HS-27A (cell line): Measurements from ENCODE around the gene OGT.
"Not testable (repeated sequence)": the region's sequence is repeated elsewhere in the genome, so short reads cannot be mapped to it uniquely, and the experiment has no call there.

Experiments used
- DNase-seq: peaks from one replicate; pipeline ENCODE4 v3.0.0-alpha.2; 2012; ENCODE audit warnings: low read depth, missing footprints

The OGT gene

GRCh38 chrX:71532753-71533425 lies at the start of gene OGT:
OGT (plus strand) TSS chrX:71533104; CDS start chrX:71533300, 196 bp downstream.
- DNase-seq: peak; percentile 82

- DNase-seq: no peak
Measured at GRCh38 chrX:71487814-71488213, 45.1 kb upstream of the OGT start.

GRCh38 chrX:71489540-71489939 lies 43.4 kb upstream of the OGT start:
- no peak for DNase-seq

GRCh38 chrX:71492231-71493065 lies 40.5 kb upstream of the OGT start:
- no peak for DNase-seq

- no peak for DNase-seq
Measured at GRCh38 chrX:71493111-71493613, 39.7 kb upstream of the OGT start.

DNA sequence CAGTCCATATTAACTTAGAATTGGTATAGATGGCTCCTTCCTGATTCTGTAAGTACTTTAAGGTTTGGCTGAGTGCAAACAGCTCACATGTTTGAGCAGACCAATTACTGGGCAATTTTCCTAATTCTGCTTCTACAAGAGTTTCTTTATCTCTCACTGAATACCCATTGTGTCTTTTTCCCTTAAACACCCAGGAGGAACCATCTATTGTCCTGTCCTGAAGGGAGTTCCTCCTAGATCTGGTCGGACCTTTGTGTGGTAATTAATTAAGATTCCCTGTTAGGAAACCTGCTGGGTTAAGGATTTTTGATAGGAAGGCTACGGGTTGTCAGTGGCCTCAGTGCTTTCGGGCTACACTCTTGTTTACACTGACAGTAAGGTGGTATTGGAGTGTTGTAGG lies 36.9 kb upstream of the OGT start:
- not testable (repeated sequence) for DNase-seq

- DNase-seq: no peak
Measured at GRCh38 chrX:71496476-71496875, 36.4 kb upstream of the OGT start.

DNA sequence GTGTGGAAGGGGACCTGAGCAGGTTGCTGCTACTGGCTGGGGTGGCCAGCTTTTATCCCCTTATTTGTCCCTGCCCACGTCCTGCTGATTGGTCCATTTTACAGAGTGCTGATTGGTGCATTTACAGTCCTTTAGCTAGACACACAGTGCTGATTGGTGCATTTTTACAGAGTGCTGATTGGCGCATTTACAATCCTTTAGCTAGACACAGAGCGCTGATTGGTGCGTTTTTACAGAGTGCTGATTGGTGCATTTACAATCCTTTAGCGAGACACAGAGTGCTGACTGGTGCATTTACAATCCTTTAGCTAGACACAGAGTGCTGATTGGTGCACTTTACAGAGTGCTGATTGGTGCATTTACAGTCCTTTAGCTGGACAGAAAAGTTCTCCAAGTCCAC lies 30.8 kb upstream of the OGT start:
- DNase-seq: not testable (repeated sequence)

- no peak for DNase-seq
Measured at GRCh38 chrX:71504346-71504745, 28.6 kb upstream of the OGT start.

GRCh38 chrX:71509289-71509688 lies 23.6 kb upstream of the OGT start:
- DNase-seq: no peak

GRCh38 chrX:71510161-71510560 lies 22.7 kb upstream of the OGT start:
- DNase-seq: no peak

DNA sequence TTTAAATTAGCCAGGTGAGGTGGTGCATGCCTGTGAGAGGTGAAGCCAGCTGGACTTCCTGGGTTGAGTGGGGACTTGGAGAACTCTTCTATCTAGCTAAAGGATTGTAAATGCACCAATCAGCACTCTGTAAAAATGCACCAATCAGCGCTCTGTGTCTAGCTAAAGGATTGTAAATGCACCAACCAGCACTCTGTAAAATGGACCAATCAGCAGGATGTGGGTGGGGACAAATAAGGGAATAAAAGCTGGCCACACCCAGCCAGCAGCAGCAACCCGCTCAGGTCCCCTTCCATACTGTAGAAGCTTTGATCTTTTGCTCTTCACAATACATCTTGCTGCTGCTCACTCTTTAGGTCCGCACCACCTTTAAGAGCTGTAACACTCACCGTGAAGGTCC lies 19.2 kb upstream of the OGT start:
- DNase-seq: not testable (repeated sequence)

DNA sequence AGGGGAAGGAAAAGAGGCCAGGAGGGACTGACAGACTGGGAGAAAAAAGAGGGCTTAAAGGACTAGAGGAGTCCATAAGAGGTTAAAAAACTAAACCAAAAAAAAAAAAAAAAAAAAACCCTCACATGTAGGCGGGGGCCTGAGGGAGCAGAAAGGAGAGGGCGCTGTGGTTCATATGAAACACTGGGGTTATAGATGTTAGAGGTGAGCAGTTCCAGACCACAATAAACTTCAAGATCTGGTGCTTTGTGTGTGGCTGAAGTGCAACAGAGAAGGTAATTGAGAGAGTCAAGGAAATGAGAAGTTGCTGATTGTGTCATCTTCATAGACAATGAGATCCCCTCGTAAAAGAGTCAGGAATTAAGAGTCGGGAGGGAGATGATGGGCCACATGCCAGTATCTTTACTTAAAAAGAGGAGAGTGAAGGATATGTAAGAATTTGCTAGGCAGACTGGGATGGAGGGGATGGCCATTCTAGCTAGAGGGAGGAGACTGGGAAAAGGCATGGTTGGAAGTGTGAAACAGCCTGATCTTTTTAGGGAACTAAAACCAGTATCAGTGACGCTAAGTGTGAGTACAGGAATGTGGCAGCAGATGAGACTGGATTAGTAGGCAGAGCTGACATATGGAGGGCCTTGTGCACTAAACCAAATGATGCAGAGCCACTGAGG lies 18.4 kb upstream of the OGT start:
- DNase-seq: no peak

- DNase-seq: no peak
Measured at GRCh38 chrX:71515038-71515396, 17.9 kb upstream of the OGT start.

GRCh38 chrX:71525316-71525715 lies 7.6 kb upstream of the OGT start:
- DNase-seq: no peak

DNA sequence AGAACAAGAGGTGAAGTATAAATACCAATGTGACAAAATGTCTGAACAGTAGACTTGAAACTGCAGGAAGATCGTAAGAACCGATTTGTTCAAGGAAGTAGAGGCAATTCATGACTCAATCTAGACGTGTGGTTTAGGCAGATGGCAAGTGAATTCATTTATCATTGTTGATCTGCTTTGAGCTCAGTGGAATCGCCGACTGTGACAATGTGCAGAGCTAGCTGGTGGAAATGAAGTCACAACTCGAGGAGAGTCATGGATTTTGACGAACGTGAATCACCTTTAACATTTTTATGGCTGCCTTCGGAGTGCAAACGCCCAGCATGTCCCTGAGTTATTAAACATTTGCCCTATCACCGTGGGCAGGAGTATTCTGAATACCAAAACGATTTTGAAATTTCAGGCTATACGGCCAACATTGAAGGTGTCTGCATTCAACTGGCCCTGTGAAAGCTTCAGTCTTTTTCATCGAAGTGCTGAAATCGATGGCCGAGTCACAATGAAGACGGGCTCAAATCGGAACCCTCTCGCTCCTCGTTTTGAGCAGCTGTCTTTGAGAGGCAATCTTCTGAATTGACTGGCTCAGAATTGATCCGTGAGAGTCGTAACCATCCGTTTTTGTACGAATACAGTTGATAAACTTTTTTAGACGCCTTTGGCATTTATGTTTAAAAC lies 689 bp upstream of the OGT start:
- no peak for DNase-seq

DNA sequence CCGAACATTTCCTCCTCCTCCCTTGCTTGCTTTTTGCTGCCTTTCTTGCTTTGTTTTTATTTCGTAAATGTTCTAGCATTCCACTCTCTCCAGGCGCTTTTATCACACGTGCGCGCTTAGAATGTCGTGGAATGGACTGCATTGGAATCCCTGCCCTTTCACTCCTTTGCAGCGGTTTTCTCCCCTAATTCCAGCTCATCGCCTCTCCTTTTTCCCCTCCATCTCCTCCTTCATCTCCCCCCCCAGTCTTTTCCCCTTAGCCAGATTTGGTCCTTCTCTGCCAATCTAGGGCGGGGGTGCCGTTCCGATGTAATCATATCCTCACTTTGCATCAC lies 579 bp downstream of the OGT start:
- no peak for DNase-seq

DNA sequence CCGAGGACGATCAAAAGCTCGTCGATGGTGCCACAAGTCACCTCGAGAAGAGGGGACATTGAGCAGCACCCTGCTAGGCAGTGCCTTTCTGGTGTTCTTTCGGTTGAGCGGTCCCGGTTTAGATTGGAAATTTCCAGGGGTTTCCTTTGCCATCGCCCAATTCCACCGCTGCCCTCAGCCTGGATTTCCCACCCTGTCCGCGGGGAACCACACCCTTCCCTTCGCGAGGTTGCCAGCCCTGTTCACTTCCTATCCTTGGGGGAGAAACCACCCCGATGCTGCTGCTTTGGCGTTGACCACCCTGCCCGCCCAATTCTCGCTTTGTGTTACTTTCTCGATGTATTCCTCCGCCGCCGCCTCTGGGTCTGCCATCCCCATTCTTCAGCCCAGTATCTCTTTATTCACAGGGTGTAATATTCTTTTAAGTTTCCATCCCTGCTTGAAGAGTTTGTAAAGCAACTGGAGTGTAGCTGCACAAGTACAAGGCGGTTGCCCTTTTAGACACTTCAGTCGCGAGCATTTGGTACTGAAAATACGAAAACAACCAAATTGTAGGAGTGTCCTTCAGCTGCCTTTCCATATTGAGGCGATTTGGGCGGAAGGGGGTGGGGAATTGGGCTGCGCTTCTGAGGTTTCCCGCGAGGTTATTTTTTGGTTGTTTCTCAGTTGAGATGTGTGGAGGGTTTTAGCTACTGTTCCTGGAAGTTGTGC lies 1.1 kb downstream of the OGT start:
- DNase-seq: no peak

DNA sequence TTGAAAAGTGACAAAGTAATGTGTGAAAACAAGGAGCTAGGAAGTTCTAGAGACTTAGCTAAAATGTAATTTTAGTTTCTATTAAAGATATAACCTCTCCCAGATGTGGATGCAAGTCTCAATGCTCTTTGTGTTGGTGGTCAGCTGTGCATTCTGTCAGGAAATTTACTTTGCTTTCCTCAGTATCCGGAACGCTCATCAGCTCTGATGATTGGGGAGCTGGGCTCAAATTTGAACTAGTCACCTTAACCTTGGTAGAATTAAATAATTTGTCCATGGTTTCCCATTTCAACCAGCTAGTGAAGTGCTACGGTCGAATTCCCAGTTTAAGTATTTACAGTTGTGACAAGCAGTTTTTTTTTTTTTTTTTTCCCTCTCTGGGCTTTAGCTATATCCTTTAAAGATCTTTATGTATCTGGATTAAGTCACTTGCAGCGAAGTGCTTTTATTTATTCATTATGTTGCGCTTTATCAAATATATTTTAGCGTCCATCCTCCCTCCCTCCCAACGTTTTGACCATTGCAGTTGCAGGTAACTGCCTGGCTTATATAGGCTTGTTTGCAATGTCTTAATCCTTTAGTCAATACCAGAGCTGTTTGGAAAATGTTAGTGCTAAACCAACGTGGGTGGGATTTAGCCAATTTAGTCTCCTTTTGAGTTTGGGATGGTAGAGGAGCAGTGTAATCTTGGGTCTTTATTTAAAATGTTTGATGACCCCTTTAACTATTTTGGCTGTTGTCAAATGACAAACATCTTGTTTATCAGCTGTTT lies 2.1 kb downstream of the OGT start:
- no peak for DNase-seq

DNA sequence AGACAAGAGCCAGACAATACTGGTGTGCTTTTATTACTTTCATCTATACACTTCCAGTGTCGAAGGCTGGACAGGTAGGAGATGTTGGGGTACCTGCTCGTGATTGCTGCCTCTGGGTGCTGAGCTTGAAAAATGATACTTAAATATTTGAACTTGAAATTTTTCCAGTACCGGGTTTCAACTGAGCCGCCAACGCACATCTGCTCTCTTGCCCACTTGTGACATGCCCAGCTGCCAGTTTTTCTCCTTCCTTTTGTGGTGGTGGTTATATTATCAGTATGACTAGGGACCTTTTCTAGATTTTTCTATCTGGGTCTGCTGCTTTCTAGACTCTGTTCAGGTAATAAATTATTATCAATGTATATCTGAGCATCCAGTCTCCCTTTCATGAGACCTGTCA lies 3.4 kb downstream of the OGT start:
- DNase-seq: no peak

GRCh38 chrX:71537743-71538142 lies 4.8 kb downstream of the OGT start:
- no peak for DNase-seq
